ENCODE results near the gene SH3PXD2B.

The SH3PXD2B gene

GRCh38 chr5:172436078-172436878, 18.0 kb downstream of the SH3PXD2B start:
- no peak for DNase-seq

DNA sequence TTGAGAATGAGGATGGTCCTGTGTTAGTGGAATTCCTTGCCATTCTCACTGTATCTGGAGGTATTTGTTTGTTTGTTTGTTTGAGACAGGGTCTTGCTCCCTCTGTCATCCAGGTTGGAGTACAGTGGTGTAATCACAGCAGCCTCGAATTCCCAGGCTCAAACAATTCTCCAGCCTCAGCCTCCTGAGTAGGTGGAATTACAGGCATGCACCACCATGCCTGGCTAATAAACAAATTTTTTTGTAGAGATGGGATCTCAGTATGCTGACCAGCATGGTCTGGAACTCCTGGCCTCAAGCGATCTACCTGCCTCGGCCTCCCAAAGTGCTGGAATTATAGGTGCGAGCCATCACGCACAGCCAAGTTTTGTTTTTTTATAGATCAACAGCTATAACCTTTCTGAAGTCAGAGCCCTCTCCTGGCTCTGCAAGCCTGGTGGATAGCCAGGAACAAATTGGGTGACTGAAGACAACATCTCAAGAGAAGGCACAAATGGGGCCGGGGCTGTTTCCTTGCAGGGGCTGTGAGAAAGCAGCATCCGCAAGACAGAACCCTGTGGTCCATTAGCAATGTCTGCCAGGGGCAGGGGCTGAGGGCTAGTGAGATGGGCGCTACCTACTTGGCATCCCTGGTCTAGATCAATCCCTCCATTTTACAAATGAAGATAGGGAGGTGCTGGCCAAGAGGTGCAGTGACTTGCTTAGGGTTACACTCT, 18.8 kb downstream of the SH3PXD2B start:
- no peak for DNase-seq

DNA sequence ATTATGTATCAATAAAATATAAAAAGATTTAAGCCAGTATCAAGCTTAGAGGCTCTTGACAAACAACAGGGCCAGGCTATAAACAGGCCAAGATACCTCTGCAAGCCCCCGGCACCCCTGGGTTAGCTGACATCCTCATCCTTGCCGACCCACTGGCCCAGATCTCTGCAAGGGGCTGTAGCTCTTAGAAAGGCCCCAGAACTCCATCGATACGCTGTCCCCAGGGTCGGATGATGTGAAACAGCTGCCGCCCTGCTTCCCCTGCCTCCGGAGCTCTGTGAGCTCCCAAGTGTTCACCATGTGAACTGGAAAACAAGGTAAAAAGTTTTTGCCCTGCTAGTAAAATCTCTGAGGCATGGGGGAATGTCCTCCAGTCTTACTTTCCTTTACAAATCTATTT, 20.1 kb downstream of the SH3PXD2B start:
- DNase-seq: no peak

DNA sequence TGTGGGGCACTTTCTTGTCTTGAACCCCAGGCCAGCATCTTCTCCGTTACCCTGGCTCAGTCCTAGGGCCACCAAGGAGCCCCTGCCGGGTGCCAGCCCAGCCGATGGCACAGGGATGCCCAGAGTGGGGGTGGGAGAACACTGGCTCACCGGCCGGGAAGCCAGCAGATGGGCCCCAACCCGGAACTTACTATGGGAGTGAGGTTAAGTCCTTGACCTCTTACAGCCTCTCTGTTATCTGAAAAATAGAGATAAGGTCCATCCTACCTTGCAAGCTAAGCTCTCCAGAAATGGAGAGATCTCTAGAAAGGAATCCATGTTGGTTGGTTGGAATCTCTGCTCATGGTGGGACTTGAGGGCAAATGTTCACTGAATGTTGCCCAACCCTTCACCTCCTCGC, 20.8 kb downstream of the SH3PXD2B start:
- DNase-seq: no peak

GRCh38 chr5:172433071-172433470, 21.3 kb downstream of the SH3PXD2B start:
- DNase-seq: no peak

DNA sequence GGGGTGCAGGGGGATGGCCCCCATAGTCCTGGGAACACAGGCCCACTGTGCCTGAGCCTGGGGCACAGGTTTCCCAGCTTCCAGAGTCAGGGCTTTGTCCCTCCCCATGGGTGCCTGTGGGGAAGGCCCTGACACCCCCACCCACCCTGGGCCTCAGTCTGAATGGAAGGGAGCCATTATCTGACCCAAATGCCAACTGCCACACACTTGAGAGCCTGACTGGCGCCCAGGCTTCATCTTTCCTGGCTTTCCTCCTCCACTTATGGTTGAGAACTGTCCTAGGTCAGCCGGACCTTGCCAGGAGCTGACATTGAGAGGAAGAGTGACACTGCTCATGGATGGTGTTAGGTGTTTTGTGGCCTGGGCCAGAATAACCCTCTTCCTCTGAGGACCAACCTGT, 24.0 kb downstream of the SH3PXD2B start:
- DNase-seq: no peak

DNA sequence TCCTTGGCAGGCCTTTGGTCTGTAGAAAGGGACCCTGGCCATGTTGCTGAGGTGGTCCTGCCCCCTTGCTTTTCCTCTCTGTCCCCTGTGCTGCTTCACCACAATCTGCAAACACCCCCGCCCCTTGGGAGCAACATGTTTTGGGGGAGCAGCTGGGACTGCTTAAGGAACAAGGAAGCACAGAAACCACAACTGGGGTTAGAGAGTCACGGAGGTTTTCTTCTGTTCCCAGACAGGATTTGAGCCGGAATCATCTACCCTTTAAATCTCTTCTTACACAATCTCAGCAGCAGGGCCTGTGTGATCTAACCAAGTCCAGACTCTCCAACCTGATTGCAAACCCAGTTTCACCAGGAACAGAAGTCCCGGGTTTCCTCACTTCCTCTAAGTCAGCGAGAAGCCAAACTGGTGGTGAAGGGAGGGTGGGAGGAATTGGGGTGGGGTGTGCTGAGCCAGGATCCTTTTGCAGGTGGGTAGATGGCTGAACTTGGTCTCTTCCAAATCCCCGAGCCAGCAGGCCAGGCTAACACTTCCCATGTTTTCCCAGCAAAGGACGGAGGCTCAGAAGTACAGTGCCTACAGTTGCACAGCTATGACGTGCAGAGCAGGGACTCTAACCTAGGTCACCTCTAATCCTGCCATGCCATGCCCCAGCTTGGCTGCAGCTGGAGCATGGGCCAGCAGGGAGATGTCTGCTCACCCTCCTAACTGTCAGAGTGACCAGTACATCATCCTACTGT, 25.0 kb downstream of the SH3PXD2B start:
- no peak for DNase-seq

DNA sequence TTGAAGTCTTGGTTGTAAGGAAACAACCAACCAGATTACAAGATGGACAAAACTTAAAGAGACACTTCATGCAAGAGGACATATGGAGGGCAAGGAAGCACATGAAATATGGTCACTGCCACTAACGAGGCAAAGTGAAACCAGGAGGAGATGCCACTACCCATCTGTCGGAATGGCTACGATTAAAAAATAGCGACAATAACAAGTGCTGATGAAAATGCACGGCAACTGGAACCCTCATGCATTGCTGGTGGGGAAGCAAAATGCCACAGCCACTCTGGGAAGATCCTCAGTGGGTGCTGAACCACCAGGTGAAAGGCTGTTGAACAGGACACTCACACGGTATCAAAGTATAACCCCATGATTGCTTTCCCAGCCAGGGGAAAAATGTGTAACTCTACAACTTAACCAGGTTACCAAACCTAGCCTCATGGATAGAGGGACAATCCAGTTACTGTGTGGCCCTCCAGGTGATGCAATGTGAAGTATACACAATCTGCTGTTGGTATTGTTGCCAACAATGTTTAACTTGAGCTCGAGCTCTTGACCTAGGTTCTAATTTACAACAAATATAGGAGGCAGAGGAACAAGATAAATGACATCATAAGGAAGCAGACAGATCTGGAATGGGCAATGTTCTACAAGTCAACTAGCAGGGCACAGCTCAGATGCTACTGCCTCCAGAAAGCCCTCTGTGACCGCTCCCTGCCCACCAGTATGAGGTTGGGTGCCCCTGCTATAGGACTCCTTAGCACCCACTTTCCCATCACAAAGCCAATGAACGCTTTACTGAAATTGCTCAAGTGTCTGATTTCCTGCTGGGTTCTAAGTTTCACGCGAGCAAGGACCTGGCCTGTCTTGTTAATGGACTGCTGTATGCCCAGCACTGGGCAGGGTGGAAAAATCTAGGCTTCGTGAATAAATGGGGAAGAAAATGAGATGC, 25.8 kb downstream of the SH3PXD2B start:
- DNase-seq: no peak

GRCh38 chr5:172427202-172427601, 27.1 kb downstream of the SH3PXD2B start:
- DNase-seq: no peak

- no peak for DNase-seq
These were observed 28.2 kb downstream of the SH3PXD2B start for GRCh38 chr5:172426086-172426485.

DNA sequence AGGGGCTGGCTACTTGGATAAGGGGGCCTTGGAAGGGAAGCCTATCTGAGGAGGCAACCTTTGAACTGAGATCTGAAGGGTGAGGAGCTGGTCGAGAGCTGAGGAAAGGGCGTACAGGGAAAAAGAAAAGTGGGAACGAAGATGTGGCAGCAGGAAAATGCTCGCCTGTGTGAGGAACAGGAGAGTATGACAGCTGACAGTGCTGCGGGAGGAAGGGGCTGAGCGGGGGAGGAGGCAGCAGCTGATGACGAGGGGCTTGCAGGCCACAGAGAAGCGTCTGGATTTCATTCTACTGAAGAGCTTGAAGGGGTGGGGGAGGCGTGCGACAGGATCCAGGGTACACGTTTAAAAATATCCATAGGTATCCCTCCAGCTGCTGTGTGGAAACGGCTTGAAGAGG, 28.9 kb downstream of the SH3PXD2B start:
- no peak for DNase-seq

DNA sequence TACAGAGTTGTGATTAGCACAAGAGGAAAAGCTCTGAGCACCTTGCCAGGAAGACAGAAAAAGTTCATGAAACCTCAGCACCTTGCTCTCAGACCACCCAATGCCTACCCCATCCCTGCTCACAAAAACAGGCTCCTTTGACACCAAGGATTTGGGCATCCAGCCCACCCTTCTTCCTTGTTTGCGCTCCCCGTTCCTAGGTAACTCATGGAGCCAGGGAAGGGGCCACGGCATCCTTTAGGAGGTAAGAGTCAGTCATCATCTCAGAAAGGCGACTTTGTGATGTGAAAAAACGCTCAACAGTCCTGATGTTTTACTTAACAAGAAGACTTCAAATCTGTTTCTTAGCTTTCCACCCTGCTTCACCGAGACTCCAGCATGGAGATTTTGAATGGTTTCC, 29.5 kb downstream of the SH3PXD2B start:
- no peak for DNase-seq

DNA sequence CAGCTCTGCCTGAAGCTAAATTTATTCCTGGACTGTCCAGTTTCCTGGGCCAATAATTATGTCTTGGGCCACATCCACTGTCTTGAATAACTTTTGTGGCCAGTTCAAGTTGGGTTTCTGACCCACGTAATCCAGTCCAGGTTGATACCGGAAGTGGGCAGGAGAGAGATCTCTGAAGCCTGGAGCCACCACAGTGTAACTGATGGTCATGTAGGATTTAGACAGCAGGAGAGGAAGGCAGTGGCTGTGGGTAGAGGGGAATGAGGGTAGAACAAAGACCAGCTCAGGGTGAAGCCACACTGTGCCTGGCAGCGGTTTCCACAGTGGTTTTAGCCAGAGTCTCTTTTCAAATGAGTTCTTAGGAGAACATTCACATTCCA, 30.2 kb downstream of the SH3PXD2B start:
- DNase-seq: no peak

- no peak for DNase-seq
These were observed 30.8 kb downstream of the SH3PXD2B start for GRCh38 chr5:172423379-172424110.

- no peak for DNase-seq
These were observed 32.1 kb downstream of the SH3PXD2B start for GRCh38 chr5:172422255-172422654.

DNA sequence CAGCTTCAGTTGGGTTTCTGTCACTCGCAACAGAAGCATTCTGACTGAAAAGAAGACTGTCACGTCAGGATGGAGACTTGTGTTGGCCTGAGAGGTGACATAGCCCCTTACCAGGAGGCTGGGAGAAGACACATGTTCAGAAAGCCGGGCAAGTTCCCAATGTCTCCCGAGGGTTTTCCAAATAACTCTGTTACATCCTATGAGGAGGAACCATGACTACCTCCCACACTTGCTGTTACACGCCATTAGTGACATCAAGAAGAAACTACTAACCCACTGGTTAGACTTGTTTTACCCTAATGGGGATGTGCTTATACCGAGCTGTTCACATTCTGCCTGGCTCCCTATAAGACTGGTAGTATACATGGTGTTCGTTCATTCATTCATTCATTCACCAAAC, 33.3 kb downstream of the SH3PXD2B start:
- DNase-seq: no peak

DNA sequence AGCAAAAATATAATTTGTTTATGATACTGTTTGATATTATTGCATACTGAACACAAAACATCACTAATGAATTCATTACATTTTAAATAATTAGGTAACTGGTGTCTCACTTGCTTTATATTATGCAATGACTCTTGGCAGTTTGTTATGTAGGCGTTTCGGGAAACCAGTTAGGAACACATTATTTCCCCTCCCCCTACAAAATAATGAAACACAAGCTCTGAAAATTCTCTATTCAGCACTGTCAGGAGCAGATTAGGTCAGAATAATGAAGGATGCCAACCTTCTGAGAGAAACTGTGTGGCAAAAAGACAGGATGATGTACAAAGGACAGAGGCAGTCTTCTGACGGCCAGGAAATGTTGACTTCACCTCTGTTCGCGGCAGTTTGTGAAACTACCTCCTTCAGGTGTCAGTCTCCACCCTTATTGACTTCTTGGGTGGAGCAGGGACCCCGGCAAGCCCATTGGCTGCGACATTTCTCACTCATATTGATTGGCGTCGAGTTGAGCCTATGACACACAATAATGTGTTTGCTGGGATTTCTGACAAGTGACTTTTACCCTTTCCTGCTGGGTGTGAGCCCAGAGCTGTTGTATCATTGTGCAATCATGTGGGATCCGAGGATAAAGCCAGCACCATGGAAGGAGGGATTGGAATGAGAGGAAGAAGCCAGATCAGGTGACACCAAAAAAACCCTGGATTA, 33.9 kb downstream of the SH3PXD2B start:
- DNase-seq: no peak

GRCh38 chr5:172418862-172419814, 35.2 kb downstream of the SH3PXD2B start:
- peak; percentile 67 for DNase-seq

GRCh38 chr5:172417983-172418630, 36.2 kb downstream of the SH3PXD2B start:
- no peak for DNase-seq

Data from NCI-H526 treated with DMSO at 0.1 percent for 48 hours (cell line).